Kidney epithelial cell (primary cell): ENCODE measurements around the gene ENTPD1. TPM values are rescaled to one million over a fixed set of nuclear protein-coding genes. Genes with fewer than 3 reads are reported as not detected.

Experiments used
- DNase-seq: peaks from one replicate; pipeline ENCODE4 v3.0.0-alpha.2; 2010; ENCODE audit warnings: low read depth
- H3K27me3 ChIP-seq: 2 replicates; pipeline ENCODE4 v1.6.0; 2011; ENCODE audit warnings: low read length; ENCODE audit not compliant: control insufficient read depth, insufficient read depth
- H3K36me3 ChIP-seq: 2 replicates; pipeline ENCODE4 v1.5.1; 2011; ENCODE audit warnings: low read length; ENCODE audit not compliant: control insufficient read depth, insufficient read depth
- H3K4me3 ChIP-seq: 2 replicates; pipeline ENCODE4 v1.5.1; 2011; ENCODE audit warnings: low read depth, mild to moderate bottlenecking, control low read depth, low read length
- CTCF ChIP-seq: IDR thresholded peaks from 2 replicates; pipeline ENCODE4 v1.5.1; 2011; ENCODE audit warnings: mild to moderate bottlenecking, moderate library complexity, low read length, control low read depth, inconsistent platforms; ENCODE audit not compliant: insufficient read depth, poor library complexity, severe bottlenecking
- total RNA-seq: library from RNA; depleted of rRNA; stranded (reverse); fragments of >200 nt; gene quantifications from 2 replicates; pipeline ENCODE4 v1.2.3, GENCODE V29; 2015

ENTPD1 gene
- total RNA-seq, 1 donor from 2014 or later = 0.17 TPM

DNA sequence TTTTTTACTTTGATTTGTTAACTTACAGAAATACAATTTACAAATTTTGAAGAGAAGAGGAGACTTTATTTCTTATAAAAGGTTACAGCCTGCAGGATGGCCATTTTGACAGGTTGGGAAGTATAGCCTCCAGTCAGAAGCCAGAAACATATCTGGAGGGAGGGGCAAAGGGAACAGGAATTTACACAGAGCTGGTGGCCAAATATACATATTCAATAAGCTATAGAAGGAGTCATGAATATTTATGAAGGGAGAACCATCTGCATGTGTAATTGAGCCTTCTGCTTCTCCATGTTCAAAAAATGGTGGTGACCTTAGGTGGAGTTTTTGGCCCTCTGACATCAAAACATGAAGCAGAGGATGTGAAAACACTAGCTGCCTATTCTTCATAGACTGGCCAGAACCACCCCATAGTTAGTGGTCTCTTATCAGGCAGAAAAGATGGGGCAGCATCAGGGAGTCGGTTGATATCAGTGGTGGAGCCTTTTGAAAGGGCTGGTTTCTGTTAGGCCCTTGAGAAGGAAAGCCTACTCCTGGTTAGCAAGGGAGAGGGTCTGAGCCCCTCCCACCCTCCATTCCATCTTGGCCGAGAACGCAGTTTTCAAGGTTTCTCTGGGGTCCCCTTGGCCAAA lies 57.2 kb downstream of the ENTPD1 start:
- Histone ChIP-seq H3K36me3 (no peaks in the 10 kb centered on the region), H3K4me3 (no peak overlapping the region), H3K27me3 (no peaks in the 10 kb centered on the region)
- no peak for TF ChIP-seq CTCF
- no peak for DNase-seq

DNA sequence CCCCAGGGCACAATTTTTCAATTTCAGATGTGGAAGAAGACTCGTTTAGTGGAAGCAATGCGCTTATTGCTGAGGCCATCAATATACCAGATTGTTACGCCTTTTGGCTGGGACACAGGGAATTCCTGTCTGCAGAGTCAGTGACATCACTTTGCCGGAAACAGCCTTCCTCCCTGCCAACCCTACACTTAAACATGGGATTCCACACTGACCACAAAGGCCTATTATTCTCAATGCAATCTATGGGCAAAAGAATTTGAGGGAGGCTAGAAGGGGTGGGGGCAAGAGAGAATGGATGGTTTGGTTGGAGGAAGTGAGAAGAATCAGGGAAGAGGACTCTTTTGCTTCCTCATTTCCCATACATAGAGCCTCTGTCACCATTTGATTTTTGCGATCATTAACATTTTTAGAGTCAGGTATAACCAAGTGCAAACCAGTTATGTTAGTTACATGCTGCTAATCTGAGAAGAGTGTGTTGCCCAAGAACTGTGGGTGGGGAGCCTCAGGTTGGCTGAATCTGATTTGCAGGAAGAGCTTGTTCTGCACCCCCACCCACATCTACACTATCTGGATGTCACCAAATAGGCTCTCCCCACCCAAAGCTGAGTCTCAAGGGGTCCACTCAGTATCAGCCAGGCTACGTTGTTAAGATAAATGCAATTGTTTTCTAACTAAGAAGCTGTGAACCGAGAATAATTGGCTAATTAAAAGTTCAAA lies 58.2 kb downstream of the ENTPD1 start:
- TF ChIP-seq CTCF = no peak
- Histone ChIP-seq H3K4me3 (no peak overlapping the region), H3K36me3 (no peaks in the 10 kb centered on the region), H3K27me3 (no peaks in the 10 kb centered on the region)
- peak; percentile 35 for DNase-seq

GRCh38 chr10:95815133-95815532 lies 59.2 kb downstream of the ENTPD1 start:
- Histone ChIP-seq H3K36me3 (no peaks in the 10 kb centered on the region), H3K27me3 (no peaks in the 10 kb centered on the region), H3K4me3 (no peak overlapping the region)
- DNase-seq = no peak
- TF ChIP-seq CTCF = no peak

GRCh38 chr10:95815701-95816240 lies 59.8 kb downstream of the ENTPD1 start:
- H3K27me3 ChIP-seq = no peaks in the 10 kb centered on the region
- DNase-seq = no peak
- no peak for TF ChIP-seq CTCF
- H3K36me3 ChIP-seq = no peaks in the 10 kb centered on the region
- H3K4me3 ChIP-seq = no peak overlapping the region

GRCh38 chr10:95818010-95818409 lies 62.0 kb downstream of the ENTPD1 start:
- Histone ChIP-seq H3K4me3 (no peak overlapping the region), H3K27me3 (no peaks in the 10 kb centered on the region), H3K36me3 (no peaks in the 10 kb centered on the region)
- DNase-seq = no peak
- TF ChIP-seq CTCF = no peak
